Heart left ventricle (tissue), 13 donors: ENCODE data around the gene CEP170B.

Experiments
- POLR2A ChIP-seq, 2 donors: fragments of 450-650 bp; IDR thresholded peaks; one replicate each; pipeline ENCODE4 v1.6.1; 2017; ENCODE audit warnings: antibody characterized with exemption in 2 of 2, mild to moderate bottlenecking in 2 of 2, moderate library complexity in 2 of 2
- TF ChIP-seq, protein P1 (sequence below), 12 donors: fragments of 200-600 bp; sonication (generic) in 4 of 12; IDR thresholded peaks; one replicate each; pipeline versions ENCODE4 v1.5.0 to v1.8.0; 2018 to 2022; ENCODE audit warnings: antibody characterized with exemption in 12 of 12, mild to moderate bottlenecking in 5 of 12
- donor health status: ischemic (EF 13 %, LVEDD 7.1; RV severe dilation, severe dysfunction).
- donor health status: DM: no; HTN: yes; CAD: no.
- donor health status: DM: no; HTN: no; CAD: no.
- donor health status: ischemic (EF 25% LVEDD 6.9; RV normal size, moderate dysfunction).
- donor health status: ischemic (EF 25% LVEDD 5.7; RV mildly dilated, moderate dysfunction).
- donor health status: ischemic (EF 35%, LVEDD 5.7; RV mildly dilated, moderate dysfunction).
- donor health status: nonischemic (EF 11% LVEDD 7.7; RV severe dilation, severe dysfunction).
- donor health status: DM: yes; HTN: yes; CAD: no.
- donor health status: PGD.
- donor health status: ischemic (EF 29% LVEDD 5.4; RV normal size, mild dysfunction).
- donor health status: nonischemic (EF 23%, LVEDD 6.1; RV moderate dilation, normal function).

DNA sequence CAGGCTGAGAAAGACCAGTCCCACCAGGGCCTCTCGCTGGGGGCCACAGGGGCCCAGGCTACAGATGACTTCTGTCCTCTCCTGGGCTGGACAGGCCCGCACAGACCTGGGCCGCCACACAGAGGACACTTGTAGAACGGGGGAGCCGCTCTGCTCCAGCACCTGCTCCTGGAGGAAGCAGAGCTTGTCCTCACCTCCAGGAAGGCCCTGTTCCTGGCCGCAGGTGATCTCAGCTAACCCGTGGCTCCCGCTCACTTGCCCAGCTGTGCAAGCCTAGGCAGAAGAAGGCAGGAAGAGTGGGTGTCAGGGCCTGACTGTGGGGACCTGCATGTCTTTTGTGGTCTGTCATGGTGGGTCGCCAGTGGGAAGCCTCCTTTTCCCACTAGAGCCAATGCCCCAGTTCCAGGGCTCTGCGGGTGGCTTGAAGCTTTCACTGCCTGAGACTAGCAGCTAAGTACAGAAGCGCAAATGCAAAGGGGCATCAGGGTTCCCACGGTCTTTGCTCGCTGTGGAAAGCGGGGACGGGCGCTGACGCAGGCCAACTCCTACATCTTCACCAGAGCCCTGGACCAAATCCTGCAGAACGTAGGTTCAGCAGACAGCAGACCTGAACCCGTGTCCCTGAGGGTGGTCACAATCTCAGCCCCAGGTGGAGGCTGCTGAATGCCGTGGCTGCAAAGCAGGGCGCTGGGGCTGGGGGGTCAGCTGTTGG lies 8.8 kb upstream of the CEP170B start:
- TF ChIP-seq, protein P1, sequence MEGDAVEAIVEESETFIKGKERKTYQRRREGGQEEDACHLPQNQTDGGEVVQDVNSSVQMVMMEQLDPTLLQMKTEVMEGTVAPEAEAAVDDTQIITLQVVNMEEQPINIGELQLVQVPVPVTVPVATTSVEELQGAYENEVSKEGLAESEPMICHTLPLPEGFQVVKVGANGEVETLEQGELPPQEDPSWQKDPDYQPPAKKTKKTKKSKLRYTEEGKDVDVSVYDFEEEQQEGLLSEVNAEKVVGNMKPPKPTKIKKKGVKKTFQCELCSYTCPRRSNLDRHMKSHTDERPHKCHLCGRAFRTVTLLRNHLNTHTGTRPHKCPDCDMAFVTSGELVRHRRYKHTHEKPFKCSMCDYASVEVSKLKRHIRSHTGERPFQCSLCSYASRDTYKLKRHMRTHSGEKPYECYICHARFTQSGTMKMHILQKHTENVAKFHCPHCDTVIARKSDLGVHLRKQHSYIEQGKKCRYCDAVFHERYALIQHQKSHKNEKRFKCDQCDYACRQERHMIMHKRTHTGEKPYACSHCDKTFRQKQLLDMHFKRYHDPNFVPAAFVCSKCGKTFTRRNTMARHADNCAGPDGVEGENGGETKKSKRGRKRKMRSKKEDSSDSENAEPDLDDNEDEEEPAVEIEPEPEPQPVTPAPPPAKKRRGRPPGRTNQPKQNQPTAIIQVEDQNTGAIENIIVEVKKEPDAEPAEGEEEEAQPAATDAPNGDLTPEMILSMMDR (IDR thresholded peaks at IDR 0.05) = no peak
- no peak for TF ChIP-seq POLR2A (IDR thresholded peaks at IDR 0.05)
